ENCODE measurements around the gene LILRA2.
"Not testable (repeated sequence)": the region's sequence is repeated elsewhere in the genome, so short reads cannot be mapped to it uniquely, and the experiment has no call there.

LILRA2 gene

GRCh38 chr19:54620464-54620863 lies 46.9 kb downstream of the LILRA2 start:
- TF ChIP-seq CSDC2 (CRISPR knock-in tag; IDR thresholded peaks at IDR 0.05) (no peak), ESRRG (CRISPR knock-in tag; IDR thresholded peaks at IDR 0.05) (no peak), ZFP3 (CRISPR knock-in tag; IDR thresholded peaks at IDR 0.05) (no peak), OSR1 (CRISPR knock-in tag; IDR thresholded peaks at IDR 0.05) (no peak), GLIS3 (CRISPR knock-in tag; IDR thresholded peaks at IDR 0.05) (no peak), SNAI2 (CRISPR knock-in tag; IDR thresholded peaks at IDR 0.05) (no peak), ZC3H10 (CRISPR knock-in tag; IDR thresholded peaks at IDR 0.05) (no peak), PATZ1 (CRISPR knock-in tag; IDR thresholded peaks at IDR 0.05; ENCODE audit: borderline replicate concordance) (no peak), POU6F1 (CRISPR knock-in tag; IDR thresholded peaks at IDR 0.05; ENCODE audit: borderline replicate concordance, low read depth) (no peak), ZNF565 (CRISPR knock-in tag; conservative IDR thresholded peaks at IDR 0.05; ENCODE audit: low read depth) (no peak), ISL1 (CRISPR knock-in tag; IDR thresholded peaks at IDR 0.05) (no peak), TCF4 (CRISPR knock-in tag; IDR thresholded peaks at IDR 0.05; ENCODE audit: borderline replicate concordance) (no peak), ARNTL (CRISPR knock-in tag; IDR thresholded peaks at IDR 0.05; ENCODE audit: borderline replicate concordance, low read depth) (no peak), ZNF70 (CRISPR knock-in tag; IDR thresholded peaks at IDR 0.05) (no peak), RARB (CRISPR knock-in tag; IDR thresholded peaks at IDR 0.05) (no peak), ZFP30 (CRISPR knock-in tag; IDR thresholded peaks at IDR 0.05) (no peak), ZNF8 (CRISPR knock-in tag; IDR thresholded peaks at IDR 0.05) (no peak), PPARA (CRISPR knock-in tag; IDR thresholded peaks at IDR 0.05; ENCODE audit: borderline replicate concordance) (no peak)
- TF ChIP-seq, protein P1, sequence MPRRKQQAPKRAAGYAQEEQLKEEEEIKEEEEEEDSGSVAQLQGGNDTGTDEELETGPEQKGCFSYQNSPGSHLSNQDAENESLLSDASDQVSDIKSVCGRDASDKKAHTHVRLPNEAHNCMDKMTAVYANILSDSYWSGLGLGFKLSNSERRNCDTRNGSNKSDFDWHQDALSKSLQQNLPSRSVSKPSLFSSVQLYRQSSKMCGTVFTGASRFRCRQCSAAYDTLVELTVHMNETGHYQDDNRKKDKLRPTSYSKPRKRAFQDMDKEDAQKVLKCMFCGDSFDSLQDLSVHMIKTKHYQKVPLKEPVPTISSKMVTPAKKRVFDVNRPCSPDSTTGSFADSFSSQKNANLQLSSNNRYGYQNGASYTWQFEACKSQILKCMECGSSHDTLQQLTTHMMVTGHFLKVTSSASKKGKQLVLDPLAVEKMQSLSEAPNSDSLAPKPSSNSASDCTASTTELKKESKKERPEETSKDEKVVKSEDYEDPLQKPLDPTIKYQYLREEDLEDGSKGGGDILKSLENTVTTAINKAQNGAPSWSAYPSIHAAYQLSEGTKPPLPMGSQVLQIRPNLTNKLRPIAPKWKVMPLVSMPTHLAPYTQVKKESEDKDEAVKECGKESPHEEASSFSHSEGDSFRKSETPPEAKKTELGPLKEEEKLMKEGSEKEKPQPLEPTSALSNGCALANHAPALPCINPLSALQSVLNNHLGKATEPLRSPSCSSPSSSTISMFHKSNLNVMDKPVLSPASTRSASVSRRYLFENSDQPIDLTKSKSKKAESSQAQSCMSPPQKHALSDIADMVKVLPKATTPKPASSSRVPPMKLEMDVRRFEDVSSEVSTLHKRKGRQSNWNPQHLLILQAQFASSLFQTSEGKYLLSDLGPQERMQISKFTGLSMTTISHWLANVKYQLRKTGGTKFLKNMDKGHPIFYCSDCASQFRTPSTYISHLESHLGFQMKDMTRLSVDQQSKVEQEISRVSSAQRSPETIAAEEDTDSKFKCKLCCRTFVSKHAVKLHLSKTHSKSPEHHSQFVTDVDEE (CRISPR knock-in tag; IDR thresholded peaks at IDR 0.05) = no peak
- TF ChIP-seq, protein P2, sequence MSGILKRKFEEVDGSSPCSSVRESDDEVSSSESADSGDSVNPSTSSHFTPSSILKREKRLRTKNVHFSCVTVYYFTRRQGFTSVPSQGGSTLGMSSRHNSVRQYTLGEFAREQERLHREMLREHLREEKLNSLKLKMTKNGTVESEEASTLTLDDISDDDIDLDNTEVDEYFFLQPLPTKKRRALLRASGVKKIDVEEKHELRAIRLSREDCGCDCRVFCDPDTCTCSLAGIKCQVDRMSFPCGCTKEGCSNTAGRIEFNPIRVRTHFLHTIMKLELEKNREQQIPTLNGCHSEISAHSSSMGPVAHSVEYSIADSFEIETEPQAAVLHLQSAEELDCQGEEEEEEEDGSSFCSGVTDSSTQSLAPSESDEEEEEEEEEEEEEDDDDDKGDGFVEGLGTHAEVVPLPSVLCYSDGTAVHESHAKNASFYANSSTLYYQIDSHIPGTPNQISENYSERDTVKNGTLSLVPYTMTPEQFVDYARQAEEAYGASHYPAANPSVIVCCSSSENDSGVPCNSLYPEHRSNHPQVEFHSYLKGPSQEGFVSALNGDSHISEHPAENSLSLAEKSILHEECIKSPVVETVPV (CRISPR knock-in tag; IDR thresholded peaks at IDR 0.05) = no peak

GRCh38 chr19:54622431-54622830 lies 48.8 kb downstream of the LILRA2 start:
- no peak for ATAC-seq
- TF ChIP-seq ZC3H10 (CRISPR knock-in tag; IDR thresholded peaks at IDR 0.05) (no peak), GLIS3 (CRISPR knock-in tag; IDR thresholded peaks at IDR 0.05) (no peak), SNAI2 (CRISPR knock-in tag; IDR thresholded peaks at IDR 0.05) (no peak), ZFP30 (CRISPR knock-in tag; IDR thresholded peaks at IDR 0.05) (no peak), ZNF8 (CRISPR knock-in tag; IDR thresholded peaks at IDR 0.05) (no peak), TCF4 (CRISPR knock-in tag; IDR thresholded peaks at IDR 0.05; ENCODE audit: borderline replicate concordance) (no peak), RARB (CRISPR knock-in tag; IDR thresholded peaks at IDR 0.05) (no peak), ISL1 (CRISPR knock-in tag; IDR thresholded peaks at IDR 0.05) (no peak)

More at GRCh38 chr19:54620464-54620863, 46.9 kb downstream of the LILRA2 start:
- no peak for ATAC-seq

DNA sequence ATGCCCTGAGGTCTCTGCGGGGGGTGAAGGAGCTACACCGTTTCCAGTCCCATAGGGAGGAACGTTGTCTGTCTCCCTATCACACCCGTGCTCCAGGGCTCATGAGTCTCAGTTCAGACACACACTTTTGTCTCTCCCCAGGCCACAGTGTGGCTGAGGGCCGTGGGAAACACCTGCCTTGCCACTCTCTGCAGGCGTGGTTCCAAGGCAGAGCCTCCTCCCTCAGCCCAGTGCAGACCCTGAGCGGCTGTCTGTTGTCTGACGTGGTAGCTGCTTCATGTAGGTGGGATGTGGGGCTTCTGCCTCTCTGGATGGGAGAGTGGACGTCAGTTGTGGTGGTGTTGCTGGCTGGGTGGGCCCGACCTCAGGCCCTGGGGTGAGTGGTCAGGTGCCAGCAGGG lies 50.6 kb downstream of the LILRA2 start:
- ATAC-seq = not testable (repeated sequence)

GRCh38 chr19:54624934-54625730 lies 51.5 kb downstream of the LILRA2 start:
- not testable (repeated sequence) for ATAC-seq

Data from SK-N-SH treated with all-trans-retinoic acid at 6 μM for 48 hours (cell line).